T-cell (primary cell): ENCODE results near the gene SLC25A25. TPM values are rescaled to one million over a fixed set of nuclear protein-coding genes. Genes with fewer than 3 reads are reported as not detected.

Experiments
- ATAC-seq, 4 experiments: fragments of 200-7000 bp in 3 of 4; fragments of 150-1000 bp in 1 of 4; cut with Tn5 transposase; replicated peaks in 1 of 4; 1 replicate in 3 of 4; 2 replicates in 1 of 4; pipeline ENCODE4 v1.10.0; 2021; ENCODE audit warnings: moderate library complexity in 3 of 4, mild to moderate bottlenecking in 2 of 4, moderate number of reproducible peaks in 1 of 4
- CTCF ChIA-PET, 2 donors: fragments of 300-600 bp; sonication (Branson Sonifier 250); formaldehyde crosslinking; loops; one replicate each; lab custom pipeline; 2022; ENCODE audit warnings: antibody characterized with exemption in 2 of 2; lab: Charles Lee
- POLR2A ChIA-PET, 2 donors: fragments of 300-600 bp; sonication (Branson Sonifier 250); formaldehyde crosslinking; loops; one replicate each; lab custom pipeline; 2022; ENCODE audit warnings: antibody characterized with exemption in 2 of 2; lab: Charles Lee
- DNase-seq, 35 experiments: peaks; one replicate each; pipeline versions ENCODE4 v3.0.0 to v3.0.0-alpha.2; 2013 to 2023
- H3K27ac ChIP-seq: one replicate; pipeline ENCODE4 v1.5.1; 2013; ENCODE audit warnings: low read length
- H3K27me3 ChIP-seq, 2 experiments: replicated peaks in 1 of 2; 1 replicate in 1 of 2; 2 replicates in 1 of 2; pipeline versions ENCODE4 v1.6.1 to v1.7.0; 2013; ENCODE audit warnings: low read length in 1 of 2, mixed read lengths in 1 of 2; ENCODE audit not compliant: control insufficient read depth in 2 of 2, insufficient read depth in 2 of 2; ENCODE audit errors: extremely low read depth in 1 of 2
- H3K36me3 ChIP-seq, 2 donors: 1 replicate in 1 of 2; 2 replicates in 1 of 2; pipeline versions ENCODE4 v1.6.1 to v1.7.0; 2013; ENCODE audit warnings: low read length in 1 of 2; ENCODE audit not compliant: control insufficient read depth in 2 of 2, insufficient read depth in 1 of 2; ENCODE audit errors: extremely low read depth in 1 of 2
- H3K4me1 ChIP-seq, 2 experiments: 1 replicate in 1 of 2; 2 replicates in 1 of 2; pipeline versions ENCODE4 v1.6.1 to v1.7.0; 2013; ENCODE audit warnings: low read length in 2 of 2, mixed read lengths in 1 of 2; ENCODE audit not compliant: insufficient read depth in 2 of 2, control insufficient read depth in 1 of 2; ENCODE audit errors: extremely low read depth in 1 of 2
- H3K4me3 ChIP-seq, 2 donors: 1 replicate in 1 of 2; 2 replicates in 1 of 2; pipeline versions ENCODE4 v1.5.1 to v1.7.0; 2013; ENCODE audit warnings: mild to moderate bottlenecking in 2 of 2, low read length in 1 of 2, moderate library complexity in 1 of 2; ENCODE audit not compliant: control insufficient read depth in 1 of 2; ENCODE audit errors: extremely low read depth in 1 of 2
- H3K9me3 ChIP-seq: 2 replicates; pipeline ENCODE4 v1.7.0; 2013
- H3K27ac Mint-ChIP-seq, 2 donors: one replicate each; pipeline ENCODE4 v1.8.0; 2020 to 2021; ENCODE audit warnings: mild to moderate bottlenecking in 2 of 2, mixed read lengths in 2 of 2
- H3K27me3 Mint-ChIP-seq, 2 donors: one replicate each; pipeline ENCODE4 v1.8.0; 2021 to 2022; ENCODE audit warnings: mixed read lengths in 2 of 2
- H3K36me3 Mint-ChIP-seq: one replicate; pipeline ENCODE4 v1.8.0; 2021; ENCODE audit warnings: mixed read lengths
- H3K4me1 Mint-ChIP-seq, 3 donors: one replicate each; pipeline ENCODE4 v1.8.0; 2020 to 2022; ENCODE audit warnings: mixed read lengths in 3 of 3, mild to moderate bottlenecking in 1 of 3
- H3K4me3 Mint-ChIP-seq, 3 donors: one replicate each; pipeline ENCODE4 v1.8.0; 2020 to 2022; ENCODE audit warnings: mild to moderate bottlenecking in 3 of 3, mixed read lengths in 3 of 3, moderate library complexity in 3 of 3
- H3K9me3 Mint-ChIP-seq, 3 donors: one replicate each; pipeline ENCODE4 v1.8.0; 2020 to 2022; ENCODE audit warnings: mixed read lengths in 3 of 3
- WGBS: methylation state at CpG from one replicate; pipeline ENCODE4 v1.1.5; 2013; ENCODE audit warnings: missing lambda C conversion rate; ENCODE audit not compliant: insufficient coverage; 5-methylcytosine and 5-hydroxymethylcytosine counted together
- total RNA-seq, 35 experiments: library from RNA in 6 of 35; stranded (reverse) in 6 of 35; fragments of 120-200 nt in 1 of 35; gene quantifications; one replicate each; pipeline versions ENCODE4 v1.2.1 to v1.2.4 and lab custom pipeline; 2013 to 2026

SLC25A25 gene
- total RNA-seq, 5 donors from 2014 or later (not counting 1 experiment from before 2014, with no cell fraction given) = 11.8 to 21.0 (median 17.3) TPM

- whole genome bisulfite sequencing = 89% methylated on average over 7 of the region's 11 CpGs
- Histone ChIP-seq H3K36me3 (no peaks in the 10 kb centered on the region), H3K4me3 (no peak overlapping the region), H3K9me3 (no peaks in the 10 kb centered on the region), H3K4me1 (no peaks in the 10 kb centered on the region), H3K27me3 (no peaks in the 10 kb centered on the region), H3K27ac (no peak overlapping the region)
- Mint-ChIP-seq H3K4me1 (no peaks in the 10 kb centered on the region), H3K27me3 (peaks cover 1 to 4% of the 10 kb centered on the region in 2 donors), H3K36me3 (no peaks in the 10 kb centered on the region), H3K9me3 (no peaks in the 10 kb centered on the region), H3K27ac (no peak overlapping the region), H3K4me3 (no peak overlapping the region)
- no peak for ATAC-seq
- ChIA-PET CTCF (no interaction called here), POLR2A (no interaction called here)
- DNase-seq = peak in 1 of 35 experiments; percentile 13
Measured at GRCh38 chr9:128053560-128053959, 14.5 kb upstream of the SLC25A25 start.

- no peaks in the 10 kb centered on the region for H3K9me3 ChIP-seq
- H3K4me3 ChIP-seq = no peak overlapping the region
- CTCF ChIA-PET = interaction anchor here in 1 of 2 donors (0.7 kb wide), 1 partner anchor 31 kb away, joined by 7 read pairs; no protein-coding TSS in a partner anchor
- H3K27ac Mint-ChIP-seq = no peak overlapping the region
- H3K4me1 ChIP-seq = no peaks in the 10 kb centered on the region
- no peak overlapping the region for H3K4me3 Mint-ChIP-seq
- DNase-seq = no peak
- H3K36me3 Mint-ChIP-seq = no peaks in the 10 kb centered on the region
- no peaks in the 10 kb centered on the region for H3K4me1 Mint-ChIP-seq
- H3K27me3 ChIP-seq = no peaks in the 10 kb centered on the region
- WGBS = 89% methylated on average over 2 of the region's 3 CpGs
- POLR2A ChIA-PET = no interaction called here
- no peaks in the 10 kb centered on the region for H3K36me3 ChIP-seq
- no peak overlapping the region for H3K27ac ChIP-seq
- H3K9me3 Mint-ChIP-seq = no peaks in the 10 kb centered on the region
- H3K27me3 Mint-ChIP-seq = peaks cover 1 to 4% of the 10 kb centered on the region in 2 donors
- no peak for ATAC-seq
Measured at GRCh38 chr9:128054087-128054486, 13.9 kb upstream of the SLC25A25 start.

- Histone ChIP-seq H3K27ac (no peak overlapping the region), H3K27me3 (no peaks in the 10 kb centered on the region), H3K4me3 (no peak overlapping the region), H3K36me3 (peaks cover 0 to 3% of the 10 kb centered on the region in 2 donors), H3K9me3 (no peaks in the 10 kb centered on the region), H3K4me1 (peaks cover 0 to 4% of the 10 kb centered on the region in 2 experiments)
- ChIA-PET CTCF (interaction anchor here in 1 of 2 donors (0.7 to 1.0 kb wide), 2 partner anchors 9 to 22 kb away, joined by 3 read pairs; no protein-coding TSS in a partner anchor), POLR2A (interaction anchor here in 1 of 2 donors (0.5 kb wide), 1 partner anchor 127 kb away, joined by 5 read pairs; no protein-coding TSS in a partner anchor)
- ATAC-seq (no peak), DNase-seq (no peak)
- 84% methylated on average over 6 of the region's 7 CpGs for WGBS
- Mint-ChIP-seq H3K4me3 (no peak overlapping the region), H3K36me3 (no peaks in the 10 kb centered on the region), H3K27me3 (peaks cover 1 to 4% of the 10 kb centered on the region in 2 donors), H3K4me1 (no peaks in the 10 kb centered on the region), H3K27ac (no peak overlapping the region), H3K9me3 (no peaks in the 10 kb centered on the region)
Measured at GRCh38 chr9:128055344-128056040, 12.5 kb upstream of the SLC25A25 start.

GRCh38 chr9:128056086-128056485 lies 11.9 kb upstream of the SLC25A25 start:
- Histone ChIP-seq H3K36me3 (peaks cover 0 to 3% of the 10 kb centered on the region in 2 donors), H3K4me1 (peaks cover 4 to 10% of the 10 kb centered on the region in 2 experiments), H3K9me3 (no peaks in the 10 kb centered on the region), H3K27me3 (no peaks in the 10 kb centered on the region), H3K27ac (no peak overlapping the region), H3K4me3 (no peak overlapping the region)
- H3K36me3 Mint-ChIP-seq = no peaks in the 10 kb centered on the region
- ATAC-seq (no peak), DNase-seq (no peak)
- H3K4me3 Mint-ChIP-seq = no peak overlapping the region
- peaks cover 4 to 5% (median 5%) of the 10 kb centered on the region in 3 donors for H3K4me1 Mint-ChIP-seq
- peaks cover 1 to 4% of the 10 kb centered on the region in 2 donors for H3K27me3 Mint-ChIP-seq
- H3K9me3 Mint-ChIP-seq = no peaks in the 10 kb centered on the region
- WGBS = 80% methylated on average over 1 of the region's 3 CpGs
- ChIA-PET CTCF (interaction anchor here in 1 of 2 donors (1.0 kb wide), 1 partner anchor 8 kb away, joined by 3 read pairs; no protein-coding TSS in a partner anchor), POLR2A (no interaction called here)
- no peak overlapping the region for H3K27ac Mint-ChIP-seq

- no peaks in the 10 kb centered on the region for H3K27me3 ChIP-seq
- H3K9me3 ChIP-seq = no peaks in the 10 kb centered on the region
- DNase-seq (no peak), ATAC-seq (no peak)
- ChIA-PET POLR2A (interaction anchor here in 1 of 2 donors (0.6 kb wide), 1 partner anchor 64 kb away, joined by 5 read pairs; no protein-coding TSS in a partner anchor), CTCF (no interaction called here)
- no peak overlapping the region for H3K4me3 ChIP-seq
- Mint-ChIP-seq H3K4me1 (peaks cover 14 to 15% (median 15%) of the 10 kb centered on the region in 3 donors), H3K9me3 (no peaks in the 10 kb centered on the region), H3K27ac (no peak overlapping the region), H3K36me3 (peaks cover under 1% of the 10 kb centered on the region), H3K4me3 (no peak overlapping the region), H3K27me3 (peaks cover 1 to 4% of the 10 kb centered on the region in 2 donors)
- peaks cover 6 to 20% of the 10 kb centered on the region in 2 experiments for H3K4me1 ChIP-seq
- no peak overlapping the region for H3K27ac ChIP-seq
- 91% methylated on average over 12 of the region's 14 CpGs for WGBS
- H3K36me3 ChIP-seq = peaks cover 0 to 3% of the 10 kb centered on the region in 2 donors
Measured at GRCh38 chr9:128056887-128057723, 10.9 kb upstream of the SLC25A25 start.

- Histone ChIP-seq H3K4me1 (peaks cover 10 to 28% of the 10 kb centered on the region in 2 experiments), H3K36me3 (peaks cover 2 to 3% of the 10 kb centered on the region in 2 donors), H3K4me3 (no peak overlapping the region), H3K9me3 (no peaks in the 10 kb centered on the region), H3K27ac (no peak overlapping the region), H3K27me3 (no peaks in the 10 kb centered on the region)
- POLR2A ChIA-PET = no interaction called here
- H3K27me3 Mint-ChIP-seq = peaks cover 1 to 4% of the 10 kb centered on the region in 2 donors
- ATAC-seq = no peak
- DNase-seq = no peak
- 78% methylated on average over 4 of the region's 8 CpGs for WGBS
- no peak overlapping the region for H3K4me3 Mint-ChIP-seq
- H3K27ac Mint-ChIP-seq = no peak overlapping the region
- CTCF ChIA-PET = no interaction called here
- H3K4me1 Mint-ChIP-seq = peaks cover 20 to 22% (median 22%) of the 10 kb centered on the region in 3 donors
- H3K9me3 Mint-ChIP-seq = no peaks in the 10 kb centered on the region
- peaks cover 3% of the 10 kb centered on the region for H3K36me3 Mint-ChIP-seq
Measured at GRCh38 chr9:128057724-128058409, 10.2 kb upstream of the SLC25A25 start.
